GM18498 (cell line): Measurements from ENCODE around the gene ZNF350.
"Not testable (repeated sequence)": the region's sequence is repeated elsewhere in the genome, so short reads cannot be mapped to it uniquely, and the experiment has no call there.

Experiments
- ATAC-seq: cut with Tn5 transposase; IDR thresholded peaks from one replicate; pipeline ENCODE4 v1.9.1; 2021; ENCODE audit warnings: mild to moderate bottlenecking, moderate library complexity; ENCODE audit not compliant: unreplicated experiment

ZNF350 gene

DNA sequence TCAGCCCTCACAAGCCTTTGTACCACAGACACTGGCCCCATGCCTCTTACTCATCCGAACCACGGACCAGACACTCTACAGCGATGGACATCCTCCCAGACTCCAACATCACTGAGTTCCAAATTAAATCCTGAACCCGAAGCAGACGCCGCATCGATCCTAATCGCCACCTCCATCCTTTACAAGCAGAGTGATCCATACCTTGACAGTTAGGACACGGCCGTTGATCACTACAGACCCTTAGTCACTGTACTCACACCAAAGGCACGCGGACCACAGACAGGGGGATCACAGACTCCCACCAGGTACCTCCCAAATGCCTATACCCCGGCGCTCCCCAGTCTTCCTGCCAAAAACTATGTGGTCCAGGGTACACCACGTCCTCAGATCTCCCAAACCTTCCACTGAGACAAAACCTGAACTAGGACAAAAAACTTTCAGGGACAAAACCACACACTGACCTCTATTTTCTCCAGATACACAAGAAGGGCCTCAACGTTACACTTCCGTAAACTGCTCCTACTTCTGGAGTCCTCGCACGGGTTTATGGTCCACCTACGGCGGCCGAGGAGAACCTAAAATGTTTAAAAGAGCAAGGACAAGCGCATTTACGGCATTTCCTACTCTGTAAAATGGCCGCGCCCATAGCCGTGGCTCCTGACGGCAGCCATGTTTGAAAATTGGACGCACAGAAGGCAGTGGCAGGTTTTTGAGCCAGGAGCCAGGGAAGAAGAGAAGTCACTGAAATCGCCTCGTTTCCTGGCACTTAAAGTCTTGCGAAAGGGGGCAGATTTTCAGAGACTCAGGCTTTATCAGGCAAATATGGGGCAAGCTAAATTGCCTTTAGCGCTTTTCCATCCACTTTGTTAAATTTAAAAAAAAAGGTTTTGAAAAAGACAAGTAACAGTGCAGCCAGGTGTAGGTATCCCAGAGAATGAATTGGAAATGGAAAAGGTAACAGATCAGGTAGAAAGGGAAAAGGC lies at the start of gene ZNF350:
Gene ZNF350 (minus strand): TSS at position 532 of the 983 bp plus-strand sequence. CDS start 12,480 bp downstream, outside the sequence.
- ATAC-seq, result peak; percentile 93

- ATAC-seq, result no peak
These were observed 47.5 kb upstream of the ZNF350 start for GRCh38 chr19:52034051-52034728.

- peak; percentile 22 for ATAC-seq
These were observed 42.1 kb upstream of the ZNF350 start for GRCh38 chr19:52028780-52029123.

DNA sequence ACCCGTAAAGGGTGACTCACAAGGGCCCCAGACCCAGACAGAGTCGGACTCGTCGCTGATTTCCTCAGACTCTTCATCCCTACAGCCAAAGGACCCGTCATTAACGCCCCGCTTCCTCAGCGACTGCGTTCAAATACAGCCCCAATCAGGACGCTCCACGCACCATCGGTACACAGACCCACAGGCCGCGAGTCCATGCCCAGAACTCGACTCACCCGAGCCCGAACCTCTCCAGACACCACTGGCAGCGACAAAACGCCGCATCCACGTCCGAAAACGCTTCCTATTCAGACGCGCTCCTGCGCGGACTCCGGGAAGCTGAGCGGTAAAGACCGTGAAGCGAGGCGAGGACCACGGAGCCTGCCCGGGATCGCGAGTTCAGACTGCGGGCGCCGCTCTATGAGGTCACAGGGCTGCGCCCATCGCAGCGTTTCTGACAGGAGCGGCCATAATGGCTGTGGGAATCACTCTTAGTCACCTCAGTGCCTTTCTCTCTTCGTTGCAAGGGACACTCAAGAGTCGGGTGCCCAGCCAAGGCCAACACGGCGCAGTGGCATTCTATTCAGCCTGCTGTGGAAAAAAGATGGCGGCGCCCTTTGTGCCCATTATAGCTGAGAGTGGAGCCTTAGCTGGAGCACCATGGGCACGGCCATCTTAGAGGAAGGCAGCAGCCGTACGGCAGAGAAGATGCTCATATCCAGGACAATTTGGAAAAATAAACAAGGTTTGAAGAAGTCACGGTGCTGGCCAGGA lies 41.6 kb upstream of the ZNF350 start, which contains the start of gene ZNF614:
Gene ZNF614 (minus strand): TSS at position 353 of the 753 bp plus-strand sequence. CDS start 2,634 bp downstream, outside the sequence.
- peak; percentile 90 for ATAC-seq

- ATAC-seq, result not testable (repeated sequence)
These were observed 39.8 kb upstream of the ZNF350 start for GRCh38 chr19:52026255-52026990.

DNA sequence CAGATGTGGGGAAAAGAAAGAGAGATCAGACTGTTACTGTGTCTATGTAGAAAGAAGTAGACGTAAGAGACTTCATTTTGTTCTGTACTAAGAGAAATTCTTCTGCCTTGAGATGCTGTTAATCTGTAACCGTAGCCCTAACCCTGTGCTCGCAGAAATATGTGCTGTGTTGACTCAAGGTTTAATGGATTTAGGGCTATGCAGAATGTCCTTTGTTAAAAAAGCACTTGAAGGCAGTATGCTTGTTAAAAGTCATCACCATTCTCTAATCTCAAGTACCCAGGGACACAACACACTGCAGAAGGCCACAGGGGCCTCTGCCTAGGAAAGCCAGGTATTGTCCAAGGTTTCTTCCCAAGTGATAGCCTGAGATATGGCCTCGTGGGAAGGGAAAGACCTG lies 37.8 kb upstream of the ZNF350 start:
- ATAC-seq, result not testable (repeated sequence)

DNA sequence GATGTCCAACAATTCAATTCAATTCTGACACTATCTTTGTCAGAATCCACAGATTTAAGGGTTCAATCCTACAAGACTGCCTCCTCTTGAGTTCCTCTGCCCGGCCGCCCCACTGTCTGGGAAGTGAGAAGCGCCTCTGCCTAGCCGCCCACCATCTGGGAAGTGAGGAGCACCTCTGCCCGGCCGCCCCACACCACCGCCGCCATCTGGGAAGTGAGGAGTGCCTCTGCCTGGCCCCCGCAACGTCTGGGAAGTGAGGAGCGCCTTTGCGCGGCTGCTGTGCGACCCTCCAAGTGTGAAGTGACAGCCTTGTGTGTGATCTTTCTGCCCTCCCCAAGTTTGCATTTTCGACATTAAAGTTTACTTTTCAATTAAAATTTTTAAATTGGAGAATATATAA lies 35.6 kb upstream of the ZNF350 start:
- no peak for ATAC-seq

GRCh38 chr19:52020506-52020905 lies 33.9 kb upstream of the ZNF350 start:
- ATAC-seq, result no peak

GRCh38 chr19:52010674-52011073 lies 24.0 kb upstream of the ZNF350 start:
- ATAC-seq, result no peak

GRCh38 chr19:52007806-52008557 lies 21.3 kb upstream of the ZNF350 start, which contains the start of gene ZNF615:
Gene ZNF615 (minus strand): TSS chr19:52008211. CDS start chr19:52003711, 4,500 bp downstream.
- peak; percentile 93 for ATAC-seq

- ATAC-seq, result no peak
These were observed 20.8 kb upstream of the ZNF350 start for GRCh38 chr19:52007451-52007805.

GRCh38 chr19:51994048-51994644 lies 7.5 kb upstream of the ZNF350 start:
- ATAC-seq, result no peak

- no peak for ATAC-seq
These were observed 6.8 kb upstream of the ZNF350 start for GRCh38 chr19:51993422-51993821.

- no peak for ATAC-seq
These were observed 3.3 kb downstream of the ZNF350 start for GRCh38 chr19:51983361-51983760.

DNA sequence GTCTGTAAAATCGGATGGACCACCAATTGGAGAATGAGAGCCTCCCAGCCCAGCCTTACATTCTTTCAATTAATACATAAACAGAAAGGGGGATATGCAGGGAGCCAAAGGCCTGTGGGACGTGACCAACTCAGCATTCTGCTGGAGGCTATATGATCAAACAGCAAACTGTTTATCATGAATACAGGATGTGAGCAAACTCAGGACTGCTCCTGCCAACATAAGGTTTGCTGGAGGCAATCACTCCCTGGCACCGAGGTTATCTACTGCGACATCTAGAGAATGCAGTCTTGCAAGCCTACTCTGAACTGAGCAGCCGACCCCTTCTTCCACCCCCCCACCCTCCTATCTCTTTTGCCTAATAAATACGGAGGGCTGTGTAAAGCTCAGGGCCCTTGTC lies 5.7 kb downstream of the ZNF350 start:
- not testable (repeated sequence) for ATAC-seq

DNA sequence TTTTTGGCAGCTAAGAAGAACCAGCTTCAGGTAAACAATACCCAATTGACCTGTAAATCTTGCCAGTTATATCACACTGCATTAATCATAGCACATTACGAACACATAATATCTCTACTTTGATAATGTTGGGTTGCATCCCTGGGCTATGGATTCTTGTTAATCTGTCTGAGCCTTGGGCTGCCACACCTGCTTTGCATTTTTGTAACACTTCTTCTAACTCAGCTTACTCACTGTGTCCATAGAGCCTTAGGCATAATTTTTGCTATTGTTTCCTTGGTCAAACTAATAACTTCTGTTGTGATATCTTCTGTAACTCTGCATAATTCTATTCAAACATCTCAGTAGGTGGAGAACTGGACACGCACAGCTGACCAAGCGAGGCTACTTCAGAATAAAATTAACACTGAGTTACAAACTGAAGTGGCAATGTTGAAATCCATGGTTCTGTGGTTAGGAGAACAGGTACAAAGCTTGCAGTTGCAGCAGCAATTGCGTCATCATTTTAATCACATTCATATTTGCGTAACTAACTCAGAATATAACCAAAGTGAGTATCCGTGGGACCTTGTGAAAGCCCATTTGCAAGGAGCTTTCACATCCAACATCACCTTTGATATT lies 6.4 kb downstream of the ZNF350 start:
- ATAC-seq, result no peak

- no peak for ATAC-seq
These were observed 7.8 kb downstream of the ZNF350 start for GRCh38 chr19:51978882-51979281.

DNA sequence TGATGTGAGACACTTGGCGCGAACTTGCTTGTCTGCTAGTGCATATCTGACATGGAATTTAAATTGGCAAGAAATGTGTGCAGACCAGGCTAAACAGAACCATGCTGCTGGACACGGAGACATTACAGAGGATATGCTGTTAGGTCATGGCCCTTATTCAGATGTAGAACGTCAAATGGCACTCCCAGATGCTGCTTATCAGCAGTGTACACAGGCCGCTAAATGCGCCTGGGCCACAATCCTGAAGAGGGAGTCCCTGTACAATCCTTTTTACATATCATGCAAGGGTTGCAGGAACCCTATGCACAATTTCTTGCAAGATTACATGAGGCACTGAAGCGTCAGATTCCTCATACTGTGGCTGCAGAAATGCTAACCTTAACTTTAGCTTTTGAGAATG lies 9.3 kb downstream of the ZNF350 start:
- no peak for ATAC-seq

DNA sequence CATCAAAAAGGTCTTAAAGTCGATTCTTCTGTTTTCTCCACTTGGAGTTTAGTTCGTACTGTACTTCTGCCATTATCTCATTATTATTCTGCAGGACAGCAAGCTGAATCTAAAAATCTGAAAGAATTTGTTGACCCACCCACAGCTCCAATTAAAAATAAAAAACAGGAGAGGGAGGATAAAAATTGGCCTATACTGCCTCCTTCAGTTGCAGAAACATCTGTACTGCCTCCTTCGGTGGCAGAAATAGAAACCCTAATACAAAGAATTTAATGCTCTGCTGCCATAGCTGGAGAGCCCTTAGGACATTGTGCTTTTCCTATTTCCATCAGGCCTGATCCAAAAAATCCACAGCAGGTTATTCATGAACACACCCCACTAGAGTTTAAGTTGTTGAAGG lies 9.8 kb downstream of the ZNF350 start:
- no peak for ATAC-seq
